Measurements from ENCODE around the gene MTRF1.

DNA sequence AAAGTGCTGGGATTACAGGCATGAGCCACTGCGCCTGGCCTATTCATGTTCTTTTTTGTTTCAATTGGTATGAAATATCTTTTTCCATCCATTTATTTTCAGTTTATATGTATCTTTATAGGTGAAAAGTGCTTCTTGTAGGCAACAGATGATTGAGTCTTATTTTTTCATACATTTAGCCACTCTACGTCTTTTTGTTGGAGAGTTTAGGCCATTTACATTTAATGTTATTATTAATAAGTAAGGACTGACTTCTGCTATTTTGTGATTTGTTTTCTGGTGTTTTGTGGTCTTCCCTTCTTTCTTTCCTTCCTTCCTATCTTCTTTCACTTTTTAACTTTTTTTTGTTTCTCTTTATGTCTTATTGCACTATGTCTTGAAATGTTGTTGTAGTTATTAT, 52.3 kb downstream of the MTRF1 start:
- TF ChIP-seq TEAD4 (IDR thresholded peaks at IDR 0.05; ENCODE audit: low read depth, low read length) (no peak), TAF1 (IDR thresholded peaks at IDR 0.05; ENCODE audit: low read depth, low read length) (no peak), CBX5 (IDR thresholded peaks at IDR 0.05; ENCODE audit: low read depth, low read length) (no peak), EP300 (IDR thresholded peaks at IDR 0.05; ENCODE audit: borderline replicate concordance in 1 of 2, low read depth in 2 of 2, low read length in 2 of 2) (no peak), EZH2 (IDR thresholded peaks at IDR 0.05; ENCODE audit: low read depth, low read length, severe bottlenecking) (no peak), CHD2 (IDR thresholded peaks at IDR 0.05; ENCODE audit: low read length) (no peak), MAFK (IDR thresholded peaks at IDR 0.05; ENCODE audit: low read depth, low read length) (no peak), CTCF (IDR thresholded peaks at IDR 0.05; ENCODE audit: control extremely low read depth in 1 of 3, insufficient read depth in 1 of 3, low read depth in 1 of 3, low read length in 3 of 3) (no peak), RAD21 (IDR thresholded peaks at IDR 0.05 in 1 of 2, conservative IDR thresholded peaks at IDR 0.05 in 1 of 2; ENCODE audit: low read depth in 2 of 2, low read length in 2 of 2) (no peak), GTF2F1 (IDR thresholded peaks at IDR 0.05; ENCODE audit: borderline replicate concordance, low read depth, low read length) (no peak), POLR2AphosphoS5 (IDR thresholded peaks at IDR 0.05; ENCODE audit: low read depth, low read length) (no peak), RFX5 (IDR thresholded peaks at IDR 0.05; ENCODE audit: borderline replicate concordance, low read depth, low read length) (no peak), GABPA (IDR thresholded peaks at IDR 0.05; ENCODE audit: borderline replicate concordance, insufficient read depth, low read length) (no peak), USF2 (IDR thresholded peaks at IDR 0.05; ENCODE audit: low read length) (no peak)

Measured in H1 (cell line).